Erythroblast (primary cell): ENCODE results near the gene MADCAM1.
A peak's percentile ranks its signal among the peaks of the same experiment; 100 is the strongest.

Experiments used
- DNase-seq, 2 experiments: peaks; one replicate each; lab custom pipeline; 2025; lab: John Stamatoyannopoulos, UW
- GATA1 ChIP-seq: IDR thresholded peaks from 2 replicates; pipeline ENCODE4 v1.6.1; 2011; ENCODE audit warnings: low read depth, mild to moderate bottlenecking, control low read depth, low read length, moderate library complexity
- POLR2A ChIP-seq: IDR thresholded peaks from 2 replicates; pipeline ENCODE4 v1.6.1; 2011; ENCODE audit warnings: mild to moderate bottlenecking, low read length

Gene MADCAM1

DNA sequence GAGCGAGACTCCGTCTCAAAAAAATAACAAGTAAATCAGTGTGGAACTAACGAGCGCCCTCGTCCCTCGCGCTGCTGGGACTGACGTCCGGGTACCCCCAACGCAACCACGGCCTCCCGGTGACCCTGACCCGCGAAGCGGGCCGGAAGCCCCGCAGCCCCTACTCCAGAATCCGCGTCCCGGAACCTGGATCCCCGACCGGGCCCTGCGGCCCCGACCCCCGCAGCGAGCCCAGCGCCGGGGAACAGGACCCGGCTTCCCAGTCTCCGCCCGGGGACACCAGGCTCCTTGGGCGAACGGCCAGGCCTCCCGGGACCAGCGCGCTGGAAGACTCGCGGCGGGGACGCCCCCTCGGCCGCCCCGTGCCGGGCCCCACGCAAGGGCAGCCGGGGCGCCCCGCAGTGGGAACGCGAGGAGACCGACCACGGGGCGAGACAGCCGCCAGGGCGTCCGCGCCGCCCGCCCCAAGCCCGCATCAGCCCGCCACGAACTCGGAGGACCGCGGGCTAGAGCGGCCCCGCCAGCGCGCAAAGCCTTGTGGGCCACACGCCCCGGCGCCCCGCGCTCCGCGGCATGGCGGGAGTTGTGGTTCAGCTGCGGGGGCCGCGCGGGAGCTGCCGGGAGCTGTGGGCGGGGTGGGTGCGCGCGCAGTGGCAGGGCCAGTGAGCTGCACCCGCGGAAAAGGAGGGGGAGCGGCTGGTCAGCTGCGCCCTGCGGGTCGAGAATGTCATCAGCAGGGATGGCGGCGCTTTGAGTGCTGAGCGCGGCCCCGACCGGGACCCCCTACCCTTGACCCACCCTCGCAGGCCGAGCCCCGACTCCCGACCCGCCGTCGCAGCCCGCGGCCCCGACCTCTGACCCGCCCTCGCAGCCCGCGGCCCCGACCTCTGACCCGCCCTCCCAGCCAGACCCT, 7.5 kb upstream of the MADCAM1 start:
- DNase-seq, result peak; percentile 97 to 98
- TF ChIP-seq POLR2A, result peak; percentile 87
- TF ChIP-seq GATA1, result no peak

DNA sequence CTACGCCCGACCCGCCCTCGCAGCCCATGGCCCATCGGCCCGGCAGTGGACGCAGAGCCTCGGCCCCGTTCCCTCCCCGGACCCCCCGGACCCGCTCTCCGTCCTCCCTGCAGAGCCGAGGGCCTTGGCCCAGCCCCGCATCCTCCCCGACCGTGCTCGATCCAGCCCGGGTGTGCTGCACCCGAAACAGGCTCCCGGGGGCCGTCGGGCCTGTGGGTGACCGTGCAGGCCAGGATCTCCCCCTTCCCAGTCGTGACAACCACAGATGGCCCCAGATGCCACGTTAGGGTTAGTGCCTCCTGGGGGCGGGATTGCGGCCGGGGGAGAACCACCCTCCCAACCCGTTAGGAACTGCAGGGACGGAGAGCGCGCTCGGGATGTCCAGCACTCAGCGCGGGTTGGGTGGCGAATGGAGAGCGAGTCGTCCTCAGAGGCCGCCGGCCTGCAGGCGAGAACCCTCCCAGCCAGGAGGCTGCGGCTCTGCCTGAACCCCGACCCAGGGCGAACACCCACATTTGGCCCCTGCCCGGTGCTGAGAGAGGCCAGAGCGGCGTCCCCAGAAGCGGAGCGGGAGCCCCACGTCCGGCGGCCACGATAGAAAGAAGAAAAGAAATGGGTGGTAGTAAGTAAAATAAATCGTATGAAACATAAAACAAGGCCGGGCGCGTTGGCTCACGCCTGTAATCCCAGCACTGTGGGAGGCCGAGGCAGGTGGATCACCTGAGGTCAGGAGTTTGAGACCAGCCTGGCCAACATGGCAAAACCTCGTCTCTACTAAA, 6.7 kb upstream of the MADCAM1 start:
- TF ChIP-seq GATA1 (no peak), POLR2A (no peak)
- DNase-seq, result peak; percentile 72 to 73

DNA sequence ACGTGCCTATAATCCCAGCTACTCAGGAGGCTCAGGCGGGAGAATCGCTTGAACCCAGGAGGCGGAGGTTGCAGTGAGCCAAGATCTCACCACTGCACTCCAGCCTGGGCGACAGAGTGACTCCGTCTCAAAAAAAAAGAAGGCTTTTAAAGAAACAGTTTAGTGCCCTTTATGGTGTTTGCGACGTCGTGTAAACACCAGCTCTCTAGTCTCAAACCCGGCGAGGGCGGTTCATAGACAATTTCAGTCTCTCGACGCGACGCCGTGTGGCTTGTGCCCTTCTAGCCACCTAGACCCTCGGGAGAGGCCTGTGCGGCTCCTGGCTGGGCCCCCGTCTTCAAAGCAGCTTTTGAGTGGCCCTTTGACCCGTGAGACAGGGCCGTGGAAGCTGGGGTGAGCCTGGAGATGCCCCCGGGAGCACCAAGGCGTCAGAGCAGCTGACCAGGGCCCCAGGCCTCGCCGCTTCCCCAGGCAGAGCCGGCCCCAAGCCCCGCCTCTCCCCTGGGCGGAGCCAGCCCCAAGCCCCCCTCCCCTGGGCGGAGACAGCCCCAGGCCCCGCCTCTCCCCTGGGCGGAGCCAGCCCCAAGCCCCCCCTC, 5.0 kb upstream of the MADCAM1 start:
- TF ChIP-seq GATA1 (no peak), POLR2A (no peak)
- peak; percentile 70 to 72 for DNase-seq

DNA sequence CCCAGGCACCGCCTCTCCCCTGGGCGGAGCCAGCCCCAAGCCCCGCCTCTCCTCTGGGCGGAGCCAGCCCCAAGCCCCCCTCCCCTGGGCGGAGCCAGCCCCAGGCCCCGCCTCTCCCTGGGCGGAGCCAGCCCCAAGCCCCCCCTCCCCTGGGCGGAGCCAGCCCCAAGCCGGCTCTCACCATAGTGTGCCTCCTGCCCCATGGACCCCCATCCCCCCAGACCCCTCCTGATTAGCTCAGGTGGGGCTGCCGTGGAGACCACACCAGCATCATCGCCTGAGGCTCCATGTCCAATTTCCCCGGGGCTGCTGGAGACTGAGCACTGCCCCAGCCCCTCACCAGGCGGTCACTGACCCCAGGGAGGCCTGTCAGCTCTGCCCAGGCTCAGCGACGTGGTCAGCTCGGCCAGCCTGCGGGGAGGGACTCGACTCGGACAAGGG, 4.2 kb upstream of the MADCAM1 start:
- TF ChIP-seq POLR2A, result no peak
- no peak for TF ChIP-seq GATA1
- DNase-seq, result peak; percentile 68 to 75

DNA sequence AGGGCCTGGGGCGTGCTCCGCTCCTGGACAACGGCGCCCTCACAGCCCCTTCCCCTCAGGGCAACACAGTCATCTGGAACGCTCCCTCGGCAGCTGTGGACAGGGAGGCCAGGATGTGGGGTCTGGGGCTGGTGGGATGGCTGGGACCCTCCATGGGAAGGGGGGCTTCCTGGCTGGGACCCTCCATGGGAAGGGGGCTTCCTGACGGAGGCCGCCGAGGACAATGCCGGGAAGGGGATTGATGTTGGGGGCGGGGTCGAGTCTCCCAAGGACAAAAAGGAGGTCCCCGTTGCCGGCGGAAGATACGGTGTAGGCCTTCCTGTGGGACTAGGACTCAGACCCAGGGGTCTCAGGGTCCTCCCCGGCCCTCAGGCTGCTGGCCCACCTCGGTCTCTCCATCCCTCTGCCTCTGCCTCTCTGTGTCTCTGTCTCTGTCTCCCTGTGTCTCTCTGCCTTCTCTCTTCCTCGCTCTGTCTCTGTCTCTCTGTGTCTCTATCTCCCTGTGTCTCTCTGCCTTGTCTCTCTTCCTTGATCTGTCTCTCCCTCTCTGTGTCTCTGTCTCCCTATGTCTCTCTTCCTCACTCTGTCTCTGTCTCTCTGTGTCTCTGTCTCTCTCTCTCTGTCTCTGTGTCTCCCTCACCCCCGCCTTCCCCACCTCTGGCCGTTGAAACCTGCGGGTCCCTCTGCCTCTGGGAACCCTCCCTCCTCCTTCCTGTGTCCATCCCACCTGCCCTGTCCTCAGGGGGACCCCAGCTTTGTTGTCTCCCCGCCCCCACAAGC, 2.7 kb upstream of the MADCAM1 start:
- no peak for DNase-seq
- no peak for TF ChIP-seq POLR2A
- no peak for TF ChIP-seq GATA1

DNA sequence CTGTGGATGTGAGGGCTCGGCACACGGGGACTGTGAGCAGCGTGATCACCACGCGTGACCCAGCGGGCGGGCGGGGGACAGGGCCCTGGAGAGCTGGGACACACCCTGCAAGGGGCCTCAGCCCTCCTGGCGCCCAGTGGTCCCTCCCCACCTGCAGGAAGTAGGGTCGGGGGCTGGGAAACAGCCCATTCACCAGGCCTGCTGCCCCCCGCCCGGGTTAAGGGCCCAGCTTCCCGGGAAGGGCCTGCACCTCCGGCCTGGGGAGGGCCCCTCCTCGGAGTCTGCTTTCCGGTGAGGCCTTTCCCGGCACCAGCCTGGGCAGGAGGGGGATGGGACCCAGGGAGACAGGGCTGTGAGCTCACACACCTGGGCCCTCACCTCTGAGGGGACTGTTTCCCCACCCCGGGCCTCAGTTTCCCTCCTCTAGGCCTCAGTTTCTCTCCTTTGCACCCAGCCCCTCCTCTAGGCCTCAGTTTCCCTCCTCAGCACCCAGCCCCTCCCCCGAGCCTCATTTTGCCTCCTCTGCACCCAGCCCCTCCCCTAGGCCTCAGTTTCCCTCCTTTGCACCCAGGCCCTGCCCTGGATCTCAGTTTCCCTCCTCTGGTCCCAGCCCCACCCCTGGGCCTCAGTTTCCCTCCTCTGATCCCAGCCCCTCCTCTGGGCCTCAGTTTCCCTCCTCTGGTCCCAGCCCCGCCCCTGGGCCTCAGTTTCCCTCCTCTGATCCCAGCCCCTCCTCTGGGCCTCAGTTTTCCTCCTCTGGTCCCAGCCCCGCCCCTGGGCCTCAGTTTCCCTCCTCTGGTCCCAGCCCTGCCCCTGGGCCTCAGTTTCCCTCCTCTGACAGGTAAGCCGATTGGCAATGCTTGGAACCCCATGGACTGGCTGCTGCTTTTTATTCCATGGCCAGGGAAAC, 1.9 kb upstream of the MADCAM1 start:
- DNase-seq, result peak; percentile 46 to 49
- TF ChIP-seq POLR2A (no peak), GATA1 (no peak)

DNA sequence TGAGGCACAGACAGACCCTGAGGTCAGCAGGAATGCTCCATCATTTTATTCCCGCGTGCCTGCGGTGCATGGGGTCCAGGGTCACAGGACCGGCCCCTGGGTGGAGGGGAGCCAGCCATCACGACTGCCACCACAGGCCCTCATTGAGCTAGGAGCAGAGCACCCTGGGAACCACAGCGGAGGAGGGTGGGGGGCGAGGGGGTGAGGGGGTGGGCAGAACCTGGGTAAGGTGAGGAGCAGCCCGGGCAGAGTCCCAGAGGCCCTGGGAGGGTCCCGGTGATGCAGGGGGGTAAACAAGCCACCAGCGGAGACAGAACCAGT, 1.2 kb upstream of the MADCAM1 start:
- no peak for DNase-seq
- TF ChIP-seq POLR2A (no peak), GATA1 (no peak)

DNA sequence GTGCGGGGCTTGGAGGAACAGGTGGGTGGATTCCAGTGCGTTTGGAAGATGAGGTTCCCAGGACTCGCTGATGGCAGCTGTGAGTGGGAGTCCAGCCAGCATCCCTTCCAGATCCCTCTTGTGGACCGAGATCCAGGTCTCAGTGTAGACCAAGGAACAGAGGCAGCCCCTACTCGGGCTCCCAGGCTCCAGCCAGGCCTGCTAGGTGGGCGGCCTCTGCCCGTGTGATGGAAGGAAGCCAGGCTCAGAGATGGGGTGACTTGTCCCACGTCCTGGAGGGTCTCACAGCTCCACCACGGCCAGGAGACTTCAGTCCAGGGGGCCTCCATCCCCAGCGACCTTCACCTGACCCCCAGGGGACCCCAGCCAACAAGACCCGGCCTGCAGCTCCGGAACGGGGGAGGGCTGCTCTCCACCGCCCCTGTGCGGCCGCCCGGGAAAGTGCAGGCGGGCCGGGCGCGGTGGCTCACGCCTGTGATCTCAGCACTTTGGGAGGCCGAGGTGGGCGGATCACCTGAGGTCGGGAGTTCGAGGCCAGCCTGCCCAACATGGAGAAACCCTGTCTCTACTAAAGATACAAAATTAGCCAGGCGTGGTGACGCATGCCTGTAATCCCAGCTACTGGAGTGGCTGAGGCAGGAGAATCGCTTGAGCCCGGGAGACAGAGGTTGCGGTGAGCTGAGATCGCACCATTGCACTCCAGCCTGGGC, 729 bp upstream of the MADCAM1 start:
- DNase-seq, result peak; percentile 69 to 72
- TF ChIP-seq GATA1 (no peak), POLR2A (no peak)

DNA sequence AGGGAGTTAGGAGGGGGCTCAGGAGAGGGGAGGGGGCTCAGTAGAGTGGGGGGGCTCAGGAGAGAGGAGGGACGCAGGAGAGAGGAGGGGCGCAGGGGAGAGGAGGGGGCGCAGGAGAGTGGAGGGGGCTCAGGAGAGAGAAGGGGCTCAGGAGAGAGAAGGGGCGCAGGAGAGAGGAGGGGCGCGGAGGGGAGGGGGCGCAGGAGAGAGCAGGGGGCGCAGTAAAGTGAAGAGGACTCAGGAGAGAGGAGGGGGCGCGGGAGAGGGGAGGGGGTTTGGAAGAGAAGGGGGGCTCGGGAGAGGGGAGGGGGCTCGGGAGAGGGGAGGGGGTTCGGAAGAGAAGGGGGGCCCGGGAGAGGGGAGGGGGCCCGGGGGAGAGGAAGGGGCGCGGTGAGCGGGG, 700 bp downstream of the MADCAM1 start:
- DNase-seq, result no peak
- TF ChIP-seq GATA1 (no peak), POLR2A (no peak)

DNA sequence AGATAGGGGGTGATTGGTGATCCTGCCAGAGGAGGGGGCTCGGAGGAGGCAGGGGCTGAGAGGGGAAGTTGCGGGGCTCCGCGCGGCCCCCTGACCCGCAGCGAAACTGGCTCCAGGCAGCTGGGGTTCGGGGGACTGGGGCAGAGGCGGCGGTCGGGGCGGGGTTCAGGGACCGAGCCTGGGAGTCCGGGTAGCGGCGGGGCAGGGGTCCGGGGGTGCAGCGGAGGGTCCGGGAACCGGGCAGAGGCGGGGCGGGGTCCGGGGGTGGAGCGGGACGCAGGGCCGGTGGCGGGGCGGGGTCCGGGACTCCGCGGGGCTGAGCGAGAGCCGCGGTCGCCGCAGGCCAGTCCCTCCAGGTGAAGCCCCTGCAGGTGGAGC, 1.2 kb downstream of the MADCAM1 start:
- TF ChIP-seq GATA1 (no peak), POLR2A (no peak)
- DNase-seq, result no peak

DNA sequence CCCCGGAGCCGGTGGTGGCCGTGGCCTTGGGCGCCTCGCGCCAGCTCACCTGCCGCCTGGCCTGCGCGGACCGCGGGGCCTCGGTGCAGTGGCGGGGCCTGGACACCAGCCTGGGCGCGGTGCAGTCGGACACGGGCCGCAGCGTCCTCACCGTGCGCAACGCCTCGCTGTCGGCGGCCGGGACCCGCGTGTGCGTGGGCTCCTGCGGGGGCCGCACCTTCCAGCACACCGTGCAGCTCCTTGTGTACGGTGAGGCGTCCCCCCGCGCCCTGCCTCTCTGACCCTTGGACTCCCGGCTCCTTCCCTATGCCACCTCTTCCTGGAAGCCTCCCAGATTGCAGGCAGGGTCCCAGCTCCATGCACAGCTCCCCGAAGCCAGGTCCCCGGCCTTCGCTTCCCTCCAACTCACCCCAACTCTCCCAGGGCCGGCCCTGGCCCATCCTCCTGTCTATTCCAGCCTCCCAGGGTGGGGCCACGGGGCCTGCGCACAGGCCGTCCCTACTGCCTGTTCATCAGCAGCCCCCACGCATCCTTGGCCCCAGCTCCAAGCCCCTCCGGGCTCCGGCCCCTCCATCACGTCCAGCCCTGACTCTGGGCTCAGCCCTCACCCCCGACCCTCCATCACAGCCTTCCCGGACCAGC, 1.7 kb downstream of the MADCAM1 start:
- DNase-seq, result no peak
- TF ChIP-seq POLR2A (no peak), GATA1 (no peak)
